HG02678 (cell line): Measurements from ENCODE around the gene MARVELD1.
A peak's percentile ranks its signal among the peaks of the same experiment; 100 is the strongest.

Source experiments
- ATAC-seq: cut with Tn5 transposase; IDR thresholded peaks from one replicate; pipeline ENCODE4 v1.9.1; 2021; ENCODE audit warnings: mild to moderate bottlenecking, moderate library complexity; ENCODE audit not compliant: unreplicated experiment

Gene MARVELD1

GRCh38 chr10:97719602-97720001, 6.1 kb downstream of the MARVELD1 start:
- no peak for ATAC-seq

GRCh38 chr10:97721871-97722780, 8.6 kb downstream of the MARVELD1 start:
- ATAC-seq, result no peak

- ATAC-seq, result no peak
Observed at GRCh38 chr10:97723001-97723400, 9.5 kb downstream of the MARVELD1 start.

- no peak for ATAC-seq
Observed at GRCh38 chr10:97724341-97724941, 10.9 kb downstream of the MARVELD1 start.

GRCh38 chr10:97726636-97727178, 13.2 kb downstream of the MARVELD1 start:
- ATAC-seq, result no peak

- no peak for ATAC-seq
Observed at GRCh38 chr10:97729014-97729413, 15.5 kb downstream of the MARVELD1 start.

- ATAC-seq, result no peak
Observed at GRCh38 chr10:97731346-97732051, 18.0 kb downstream of the MARVELD1 start.

GRCh38 chr10:97732052-97732359, 18.5 kb downstream of the MARVELD1 start:
- no peak for ATAC-seq

- ATAC-seq, result no peak
Observed at GRCh38 chr10:97733256-97733655, 19.7 kb downstream of the MARVELD1 start.

- ATAC-seq, result no peak
Observed at GRCh38 chr10:97734021-97734420, 20.5 kb downstream of the MARVELD1 start.

GRCh38 chr10:97736403-97736901, 22.9 kb downstream of the MARVELD1 start:
- peak; percentile 7 for ATAC-seq

GRCh38 chr10:97736902-97737769, 23.6 kb downstream of the MARVELD1 start, which contains the start of gene ZFYVE27:
TSS of gene ZFYVE27 (plus strand) at chr10:97737128. CDS start at chr10:97738478, 1,350 bp downstream.
- ATAC-seq, result peak; percentile 88

GRCh38 chr10:97737770-97738265, 24.3 kb downstream of the MARVELD1 start:
- ATAC-seq, result peak; percentile 10

- ATAC-seq, result no peak
Observed at GRCh38 chr10:97738616-97739015, 25.1 kb downstream of the MARVELD1 start.

GRCh38 chr10:97740613-97741012, 27.1 kb downstream of the MARVELD1 start:
- no peak for ATAC-seq

GRCh38 chr10:97743169-97743943, 29.8 kb downstream of the MARVELD1 start:
- no peak for ATAC-seq

GRCh38 chr10:97744405-97745035, 31.0 kb downstream of the MARVELD1 start:
- no peak for ATAC-seq

GRCh38 chr10:97747573-97747972, 34.0 kb downstream of the MARVELD1 start:
- ATAC-seq, result no peak

- ATAC-seq, result no peak
Observed at GRCh38 chr10:97748116-97748515, 34.6 kb downstream of the MARVELD1 start.
